Ovary (tissue), 3 donors: ENCODE data around the gene KRTAP5-2.

Source experiments
- CTCF ChIP-seq, 3 donors: fragments of 450-650 bp in 2 of 3; fragments of 200-600 bp in 1 of 3; IDR thresholded peaks; one replicate each; pipeline versions ENCODE4 v1.5.1 to v1.8.0; 2016 to 2022; ENCODE audit warnings: antibody characterized with exemption in 3 of 3, mild to moderate bottlenecking in 1 of 3
- EP300 ChIP-seq: sonication (generic); formaldehyde crosslinking; IDR thresholded peaks from one replicate; pipeline ENCODE4 v1.6.1; 2017; ENCODE audit warnings: antibody characterized with exemption
- POLR2A ChIP-seq: fragments of 450-650 bp; IDR thresholded peaks from one replicate; pipeline ENCODE4 v1.6.1; 2017; ENCODE audit warnings: antibody characterized with exemption, mild to moderate bottlenecking, moderate library complexity
- donor health status: DM: no; HTN: no; CAD: no.

- no peak for TF ChIP-seq CTCF (IDR thresholded peaks at IDR 0.05)
- no peak for TF ChIP-seq EP300
- TF ChIP-seq POLR2A, result no peak
Measured at GRCh38 chr11:1589996-1590395, 8.1 kb downstream of the KRTAP5-2 start.
